ENCODE measurements around the gene AKNAD1. TPM values are rescaled to one million over a fixed set of nuclear protein-coding genes. Genes with fewer than 3 reads are reported as not detected.

AKNAD1 gene, protein sequence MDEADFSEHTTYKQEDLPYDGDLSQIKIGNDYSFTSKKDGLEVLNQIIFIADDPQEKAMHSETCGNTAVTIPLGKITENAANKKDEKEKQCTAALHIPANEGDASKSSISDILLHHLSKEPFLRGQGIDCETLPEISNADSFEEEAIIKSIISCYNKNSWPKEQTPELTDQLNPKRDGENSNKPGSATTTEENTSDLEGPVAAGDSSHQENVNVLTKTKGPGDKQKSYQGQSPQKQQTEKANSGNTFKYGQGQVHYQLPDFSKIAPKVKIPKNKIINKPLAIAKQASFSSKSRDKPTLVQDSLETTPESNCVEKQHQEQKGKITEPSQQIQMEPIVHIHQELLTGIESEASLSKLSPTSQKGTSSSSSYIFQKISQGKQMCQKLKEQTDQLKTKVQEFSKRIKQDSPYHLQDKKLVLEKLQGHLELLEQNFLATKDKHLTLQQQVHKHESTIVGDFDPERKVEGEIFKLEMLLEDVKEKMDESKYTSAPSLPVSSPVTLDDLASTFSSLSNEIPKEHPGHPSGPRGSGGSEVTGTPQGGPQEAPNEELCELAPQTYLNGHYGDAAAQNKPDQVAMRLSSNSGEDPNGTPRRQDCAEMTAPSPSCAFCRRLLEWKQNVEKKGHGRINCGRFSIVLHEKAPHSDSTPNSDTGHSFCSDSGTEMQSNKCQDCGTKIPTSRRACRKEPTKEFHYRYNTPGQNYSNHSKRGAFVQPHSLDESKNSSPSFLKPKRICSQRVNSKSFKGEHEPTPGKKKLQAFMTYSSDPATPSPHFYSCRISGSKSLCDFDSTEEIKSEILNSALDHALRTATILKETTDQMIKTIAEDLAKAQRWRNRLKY
- not detected in 2 replicates for total RNA-seq

DNA sequence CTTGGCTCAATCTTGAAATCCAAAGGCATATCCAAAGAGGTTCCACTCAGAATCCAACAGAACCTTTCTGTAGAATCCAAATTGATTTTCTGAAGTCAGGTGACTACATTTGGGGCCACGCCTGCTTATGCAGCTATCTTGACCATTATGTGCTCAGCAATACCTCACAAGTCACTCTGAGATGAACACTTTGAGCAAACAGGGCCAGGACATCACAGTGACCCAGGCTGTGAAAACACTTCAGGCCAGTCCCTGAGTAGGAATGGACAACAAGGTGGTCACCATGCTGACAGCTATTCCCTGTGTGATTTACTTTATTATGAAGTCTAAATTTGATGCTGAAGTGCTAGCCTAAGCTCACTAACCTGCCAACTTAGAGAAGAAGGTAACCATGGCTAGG lies at the start of gene AKNAD1:
TSS of gene AKNAD1 (minus strand) at position 101 of the 400 bp plus-strand sequence. CDS start 4,430 bp downstream, outside the sequence.

Other genes with a start within 250 kb of the AKNAD1 start
- 1.9 TPM in 2 replicates for gene HENMT1, start 196.0 kb downstream of the AKNAD1 start, total RNA-seq
- gene PRPF38B, start 164.8 kb downstream of the AKNAD1 start, total RNA-seq = 34.6 and 34.8 TPM in 2 replicates
- gene FNDC7, start 144.2 kb downstream of the AKNAD1 start, total RNA-seq = not detected in 2 replicates
- 73.6 and 73.8 TPM in 2 replicates for gene STXBP3, start 110.4 kb downstream of the AKNAD1 start, total RNA-seq
- 25.0 and 39.7 TPM in 2 replicates for gene GPSM2, start 19.9 kb upstream of the AKNAD1 start, total RNA-seq
- 31.8 and 36.2 TPM in 2 replicates for gene CLCC1, start 106.4 kb upstream of the AKNAD1 start, total RNA-seq
- gene WDR47, start 185.0 kb upstream of the AKNAD1 start, total RNA-seq = 43.8 and 45.0 TPM in 2 replicates
- gene TAF13, start 218.9 kb upstream of the AKNAD1 start, total RNA-seq = 84.2 and 144 TPM in 2 replicates
- gene TMEM167B, start 233.7 kb upstream of the AKNAD1 start, total RNA-seq = 10.8 and 12.8 TPM in 2 replicates